ENCODE measurements around the gene SMS.

SMS gene

GRCh38 chrX:22026731-22027130, 86.2 kb downstream of the SMS start:
- no peak for DNase-seq (ENCODE audit: low read depth)
- no peak overlapping the region for H3K4me3 ChIP-seq (replicated peaks; ENCODE audit: low read depth, low read length)
- TF ChIP-seq CTCF (IDR thresholded peaks at IDR 0.05; ENCODE audit: low read length, missing control alignments): no peak

GRCh38 chrX:22032084-22032483, 91.6 kb downstream of the SMS start, which contains the start of gene PHEX:
TSS of gene PHEX (plus strand) at chrX:22032325. CDS start at chrX:22033006, 681 bp downstream.
- no peak within 1 kb of the TSS for H3K4me3 ChIP-seq (replicated peaks; ENCODE audit: low read depth, low read length)
- TF ChIP-seq CTCF (IDR thresholded peaks at IDR 0.05; ENCODE audit: low read length, missing control alignments): no peak
- no peak for DNase-seq (ENCODE audit: low read depth)

- H3K4me3 ChIP-seq (replicated peaks; ENCODE audit: low read depth, low read length): no peak overlapping the region
- no peak for DNase-seq (ENCODE audit: low read depth)
- no peak for TF ChIP-seq CTCF (IDR thresholded peaks at IDR 0.05; ENCODE audit: low read length, missing control alignments)
Observed at GRCh38 chrX:22032506-22032905, 92.0 kb downstream of the SMS start.

- no peak for DNase-seq (ENCODE audit: low read depth)
- TF ChIP-seq CTCF (IDR thresholded peaks at IDR 0.05; ENCODE audit: low read length, missing control alignments): no peak
- H3K4me3 ChIP-seq (replicated peaks; ENCODE audit: low read depth, low read length): no peak overlapping the region
Observed at GRCh38 chrX:22033818-22034217, 93.3 kb downstream of the SMS start.

- H3K4me3 ChIP-seq (replicated peaks; ENCODE audit: low read depth, low read length): no peak overlapping the region
- no peak for DNase-seq (ENCODE audit: low read depth)
- no peak for TF ChIP-seq CTCF (IDR thresholded peaks at IDR 0.05; ENCODE audit: low read length, missing control alignments)
Observed at GRCh38 chrX:22035236-22035635, 94.7 kb downstream of the SMS start.

GRCh38 chrX:22037225-22037624, 96.7 kb downstream of the SMS start:
- no peak for DNase-seq (ENCODE audit: low read depth)
- no peak overlapping the region for H3K4me3 ChIP-seq (replicated peaks; ENCODE audit: low read depth, low read length)
- TF ChIP-seq CTCF (IDR thresholded peaks at IDR 0.05; ENCODE audit: low read length, missing control alignments): no peak

GRCh38 chrX:22037911-22038537, 97.5 kb downstream of the SMS start:
- H3K4me3 ChIP-seq (replicated peaks; ENCODE audit: low read depth, low read length): no peak overlapping the region
- no peak for DNase-seq (ENCODE audit: low read depth)
- no peak for TF ChIP-seq CTCF (IDR thresholded peaks at IDR 0.05; ENCODE audit: low read length, missing control alignments)
